HepG2 (cell line): ENCODE results near the gene DCDC2C. TPM values are rescaled to one million over a fixed set of nuclear protein-coding genes. Genes with fewer than 3 reads are reported as not detected.

Experiments
- BHLHE40 ChIP-seq: IDR thresholded peaks from 2 replicates; pipeline ENCODE4 v1.6.1; 2011; ENCODE audit warnings: low read length, improper control_type of control experiment
- FOSL2 ChIP-seq: sonication (generic); formaldehyde crosslinking; IDR thresholded peaks from 2 replicates; pipeline ENCODE4 v1.4.0; 2020; ENCODE audit warnings: missing genetic modification reagents
- HMG20B ChIP-seq: conservative IDR thresholded peaks from 2 replicates; pipeline ENCODE4 v1.6.1; 2016; ENCODE audit warnings: missing genetic modification reagents, missing compliant biosample characterization
- NR2F6 ChIP-seq, 2 experiments: IDR thresholded peaks; 2 replicates each; pipeline ENCODE4 v1.6.1; 2016; ENCODE audit warnings: antibody characterized with exemption in 1 of 2, mild to moderate bottlenecking in 1 of 2
- RARA ChIP-seq: IDR thresholded peaks from 2 replicates; pipeline ENCODE4 v1.6.1; 2016; ENCODE audit warnings: missing genetic modification reagents, missing compliant biosample characterization
- RXRA ChIP-seq: sonication (generic); formaldehyde crosslinking; IDR thresholded peaks from 2 replicates; pipeline ENCODE4 v1.5.1; 2020; ENCODE audit warnings: missing genetic modification reagents
- SIN3B ChIP-seq: fragments of 150-350 bp; IDR thresholded peaks from 2 replicates; pipeline ENCODE4 v1.6.1; 2014; ENCODE audit warnings: low read length
- ZBTB7A ChIP-seq: sonication (generic); formaldehyde crosslinking; IDR thresholded peaks from 2 replicates; pipeline ENCODE4 v1.8.0; 2022; ENCODE audit warnings: mild to moderate bottlenecking, missing genetic modification reagents
- polyA plus RNA-seq, 8 experiments: library from polyadenylated mRNA; depleted of rRNA in 3 of 8; stranded (reverse) in 7 of 8; unstranded in 1 of 8; fragments of >200 nt; fragmentation: Illumina TruSeq in 4 of 8; extraction: Trizol in 4 of 8; gene quantifications; 2 replicates each; pipeline versions ENCODE4 v1.2.1 to v1.2.3, GENCODE V29; 2011 to 2016; ENCODE audit warnings: low read depth in 4 of 8, missing spikeins in 1 of 8, mixed read lengths in 1 of 8; ENCODE audit not compliant: insufficient read depth in 1 of 8
- total RNA-seq, 5 experiments: library from RNA; depleted of rRNA; stranded (reverse); fragments of >200 nt; fragmentation: Illumina TruSeq; extraction: Trizol; gene quantifications; 2 replicates each; pipeline ENCODE4 v1.2.3, GENCODE V29; 2016; ENCODE audit warnings: low read depth in 1 of 5
- TF ChIP-seq, protein P1 (sequence below): IDR thresholded peaks from 2 replicates; pipeline ENCODE4 v1.4.0; 2020; ENCODE audit warnings: mild to moderate bottlenecking, missing genetic modification reagents
- TF ChIP-seq, protein P2 (sequence below): sonication (generic); formaldehyde crosslinking; IDR thresholded peaks from 2 replicates; pipeline ENCODE4 v1.5.0; 2020; ENCODE audit warnings: mild to moderate bottlenecking, missing genetic modification reagents
- TF ChIP-seq, protein P3 (sequence below): sonication (generic); formaldehyde crosslinking; IDR thresholded peaks from 2 replicates; pipeline ENCODE4 v1.4.0; 2020; ENCODE audit warnings: missing genetic modification reagents
- TF ChIP-seq, protein P4 (sequence below): sonication (generic); formaldehyde crosslinking; conservative IDR thresholded peaks from 2 replicates; pipeline ENCODE4 v1.4.0; 2020; ENCODE audit warnings: mild to moderate bottlenecking, missing genetic modification reagents, moderate library complexity

Gene DCDC2C
- total and polyA plus RNA-seq, 2 of the 13 experiments (the other 11 are each of a cell fraction or from before 2014, with no cell fraction given): not detected

DNA sequence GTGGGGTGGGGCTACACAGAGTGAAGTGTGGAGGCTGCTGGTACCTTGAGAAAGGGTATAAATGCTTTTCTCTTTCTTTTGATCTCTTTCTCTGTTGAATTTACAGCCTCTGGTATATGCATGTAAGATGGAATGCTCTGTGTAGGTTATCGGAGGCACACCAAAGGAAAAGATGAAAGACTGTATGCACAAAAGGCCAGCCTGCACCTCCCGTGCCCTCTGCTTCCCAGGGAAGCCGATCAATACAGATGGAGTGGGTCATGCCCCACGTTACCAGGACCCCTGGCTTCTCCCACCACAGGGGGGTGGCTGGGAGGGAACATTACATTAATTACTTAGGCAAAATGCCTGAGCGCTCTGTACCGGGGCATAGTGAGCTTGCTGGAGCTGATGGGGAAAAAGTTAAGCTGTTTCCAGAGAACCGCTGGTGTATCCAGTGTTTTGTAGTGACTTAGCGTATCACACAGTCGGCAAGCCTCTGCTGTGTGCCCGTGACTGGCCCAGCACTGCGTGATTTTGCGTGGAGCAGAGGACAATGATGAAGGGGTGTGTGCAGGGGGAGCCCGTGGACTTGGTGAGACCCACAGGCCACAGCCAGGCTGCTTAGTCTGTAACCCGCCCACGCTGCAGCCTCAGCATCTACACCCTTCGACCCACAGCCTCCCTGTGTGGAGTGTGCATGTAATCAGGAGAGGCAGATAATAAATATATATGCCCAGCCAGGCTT, 37.3 kb upstream of the DCDC2C start (continued):
- TF ChIP-seq, protein P1, sequence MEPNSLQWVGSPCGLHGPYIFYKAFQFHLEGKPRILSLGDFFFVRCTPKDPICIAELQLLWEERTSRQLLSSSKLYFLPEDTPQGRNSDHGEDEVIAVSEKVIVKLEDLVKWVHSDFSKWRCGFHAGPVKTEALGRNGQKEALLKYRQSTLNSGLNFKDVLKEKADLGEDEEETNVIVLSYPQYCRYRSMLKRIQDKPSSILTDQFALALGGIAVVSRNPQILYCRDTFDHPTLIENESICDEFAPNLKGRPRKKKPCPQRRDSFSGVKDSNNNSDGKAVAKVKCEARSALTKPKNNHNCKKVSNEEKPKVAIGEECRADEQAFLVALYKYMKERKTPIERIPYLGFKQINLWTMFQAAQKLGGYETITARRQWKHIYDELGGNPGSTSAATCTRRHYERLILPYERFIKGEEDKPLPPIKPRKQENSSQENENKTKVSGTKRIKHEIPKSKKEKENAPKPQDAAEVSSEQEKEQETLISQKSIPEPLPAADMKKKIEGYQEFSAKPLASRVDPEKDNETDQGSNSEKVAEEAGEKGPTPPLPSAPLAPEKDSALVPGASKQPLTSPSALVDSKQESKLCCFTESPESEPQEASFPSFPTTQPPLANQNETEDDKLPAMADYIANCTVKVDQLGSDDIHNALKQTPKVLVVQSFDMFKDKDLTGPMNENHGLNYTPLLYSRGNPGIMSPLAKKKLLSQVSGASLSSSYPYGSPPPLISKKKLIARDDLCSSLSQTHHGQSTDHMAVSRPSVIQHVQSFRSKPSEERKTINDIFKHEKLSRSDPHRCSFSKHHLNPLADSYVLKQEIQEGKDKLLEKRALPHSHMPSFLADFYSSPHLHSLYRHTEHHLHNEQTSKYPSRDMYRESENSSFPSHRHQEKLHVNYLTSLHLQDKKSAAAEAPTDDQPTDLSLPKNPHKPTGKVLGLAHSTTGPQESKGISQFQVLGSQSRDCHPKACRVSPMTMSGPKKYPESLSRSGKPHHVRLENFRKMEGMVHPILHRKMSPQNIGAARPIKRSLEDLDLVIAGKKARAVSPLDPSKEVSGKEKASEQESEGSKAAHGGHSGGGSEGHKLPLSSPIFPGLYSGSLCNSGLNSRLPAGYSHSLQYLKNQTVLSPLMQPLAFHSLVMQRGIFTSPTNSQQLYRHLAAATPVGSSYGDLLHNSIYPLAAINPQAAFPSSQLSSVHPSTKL (CRISPR knock-in tag): peak; percentile 42; the same call in 1 of the 2 replicates
- TF ChIP-seq FOSL2 (CRISPR knock-in tag): peak; percentile 53
- TF ChIP-seq, protein P2, sequence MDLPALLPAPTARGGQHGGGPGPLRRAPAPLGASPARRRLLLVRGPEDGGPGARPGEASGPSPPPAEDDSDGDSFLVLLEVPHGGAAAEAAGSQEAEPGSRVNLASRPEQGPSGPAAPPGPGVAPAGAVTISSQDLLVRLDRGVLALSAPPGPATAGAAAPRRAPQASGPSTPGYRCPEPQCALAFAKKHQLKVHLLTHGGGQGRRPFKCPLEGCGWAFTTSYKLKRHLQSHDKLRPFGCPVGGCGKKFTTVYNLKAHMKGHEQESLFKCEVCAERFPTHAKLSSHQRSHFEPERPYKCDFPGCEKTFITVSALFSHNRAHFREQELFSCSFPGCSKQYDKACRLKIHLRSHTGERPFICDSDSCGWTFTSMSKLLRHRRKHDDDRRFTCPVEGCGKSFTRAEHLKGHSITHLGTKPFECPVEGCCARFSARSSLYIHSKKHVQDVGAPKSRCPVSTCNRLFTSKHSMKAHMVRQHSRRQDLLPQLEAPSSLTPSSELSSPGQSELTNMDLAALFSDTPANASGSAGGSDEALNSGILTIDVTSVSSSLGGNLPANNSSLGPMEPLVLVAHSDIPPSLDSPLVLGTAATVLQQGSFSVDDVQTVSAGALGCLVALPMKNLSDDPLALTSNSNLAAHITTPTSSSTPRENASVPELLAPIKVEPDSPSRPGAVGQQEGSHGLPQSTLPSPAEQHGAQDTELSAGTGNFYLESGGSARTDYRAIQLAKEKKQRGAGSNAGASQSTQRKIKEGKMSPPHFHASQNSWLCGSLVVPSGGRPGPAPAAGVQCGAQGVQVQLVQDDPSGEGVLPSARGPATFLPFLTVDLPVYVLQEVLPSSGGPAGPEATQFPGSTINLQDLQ (CRISPR knock-in tag): 0 out of 2 replicates have a peak, but pooled peaks have one; percentile 31
- TF ChIP-seq, protein P3, sequence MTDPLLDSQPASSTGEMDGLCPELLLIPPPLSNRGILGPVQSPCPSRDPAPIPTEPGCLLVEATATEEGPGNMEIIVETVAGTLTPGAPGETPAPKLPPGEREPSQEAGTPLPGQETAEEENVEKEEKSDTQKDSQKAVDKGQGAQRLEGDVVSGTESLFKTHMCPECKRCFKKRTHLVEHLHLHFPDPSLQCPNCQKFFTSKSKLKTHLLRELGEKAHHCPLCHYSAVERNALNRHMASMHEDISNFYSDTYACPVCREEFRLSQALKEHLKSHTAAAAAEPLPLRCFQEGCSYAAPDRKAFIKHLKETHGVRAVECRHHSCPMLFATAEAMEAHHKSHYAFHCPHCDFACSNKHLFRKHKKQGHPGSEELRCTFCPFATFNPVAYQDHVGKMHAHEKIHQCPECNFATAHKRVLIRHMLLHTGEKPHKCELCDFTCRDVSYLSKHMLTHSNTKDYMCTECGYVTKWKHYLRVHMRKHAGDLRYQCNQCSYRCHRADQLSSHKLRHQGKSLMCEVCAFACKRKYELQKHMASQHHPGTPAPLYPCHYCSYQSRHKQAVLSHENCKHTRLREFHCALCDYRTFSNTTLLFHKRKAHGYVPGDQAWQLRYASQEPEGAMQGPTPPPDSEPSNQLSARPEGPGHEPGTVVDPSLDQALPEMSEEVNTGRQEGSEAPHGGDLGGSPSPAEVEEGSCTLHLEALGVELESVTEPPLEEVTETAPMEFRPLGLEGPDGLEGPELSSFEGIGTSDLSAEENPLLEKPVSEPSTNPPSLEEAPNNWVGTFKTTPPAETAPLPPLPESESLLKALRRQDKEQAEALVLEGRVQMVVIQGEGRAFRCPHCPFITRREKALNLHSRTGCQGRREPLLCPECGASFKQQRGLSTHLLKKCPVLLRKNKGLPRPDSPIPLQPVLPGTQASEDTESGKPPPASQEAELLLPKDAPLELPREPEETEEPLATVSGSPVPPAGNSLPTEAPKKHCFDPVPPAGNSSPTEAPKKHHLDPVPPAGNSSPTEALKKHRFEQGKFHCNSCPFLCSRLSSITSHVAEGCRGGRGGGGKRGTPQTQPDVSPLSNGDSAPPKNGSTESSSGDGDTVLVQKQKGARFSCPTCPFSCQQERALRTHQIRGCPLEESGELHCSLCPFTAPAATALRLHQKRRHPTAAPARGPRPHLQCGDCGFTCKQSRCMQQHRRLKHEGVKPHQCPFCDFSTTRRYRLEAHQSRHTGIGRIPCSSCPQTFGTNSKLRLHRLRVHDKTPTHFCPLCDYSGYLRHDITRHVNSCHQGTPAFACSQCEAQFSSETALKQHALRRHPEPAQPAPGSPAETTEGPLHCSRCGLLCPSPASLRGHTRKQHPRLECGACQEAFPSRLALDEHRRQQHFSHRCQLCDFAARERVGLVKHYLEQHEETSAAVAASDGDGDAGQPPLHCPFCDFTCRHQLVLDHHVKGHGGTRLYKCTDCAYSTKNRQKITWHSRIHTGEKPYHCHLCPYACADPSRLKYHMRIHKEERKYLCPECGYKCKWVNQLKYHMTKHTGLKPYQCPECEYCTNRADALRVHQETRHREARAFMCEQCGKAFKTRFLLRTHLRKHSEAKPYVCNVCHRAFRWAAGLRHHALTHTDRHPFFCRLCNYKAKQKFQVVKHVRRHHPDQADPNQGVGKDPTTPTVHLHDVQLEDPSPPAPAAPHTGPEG (CRISPR knock-in tag): no peak
- TF ChIP-seq, protein P4, sequence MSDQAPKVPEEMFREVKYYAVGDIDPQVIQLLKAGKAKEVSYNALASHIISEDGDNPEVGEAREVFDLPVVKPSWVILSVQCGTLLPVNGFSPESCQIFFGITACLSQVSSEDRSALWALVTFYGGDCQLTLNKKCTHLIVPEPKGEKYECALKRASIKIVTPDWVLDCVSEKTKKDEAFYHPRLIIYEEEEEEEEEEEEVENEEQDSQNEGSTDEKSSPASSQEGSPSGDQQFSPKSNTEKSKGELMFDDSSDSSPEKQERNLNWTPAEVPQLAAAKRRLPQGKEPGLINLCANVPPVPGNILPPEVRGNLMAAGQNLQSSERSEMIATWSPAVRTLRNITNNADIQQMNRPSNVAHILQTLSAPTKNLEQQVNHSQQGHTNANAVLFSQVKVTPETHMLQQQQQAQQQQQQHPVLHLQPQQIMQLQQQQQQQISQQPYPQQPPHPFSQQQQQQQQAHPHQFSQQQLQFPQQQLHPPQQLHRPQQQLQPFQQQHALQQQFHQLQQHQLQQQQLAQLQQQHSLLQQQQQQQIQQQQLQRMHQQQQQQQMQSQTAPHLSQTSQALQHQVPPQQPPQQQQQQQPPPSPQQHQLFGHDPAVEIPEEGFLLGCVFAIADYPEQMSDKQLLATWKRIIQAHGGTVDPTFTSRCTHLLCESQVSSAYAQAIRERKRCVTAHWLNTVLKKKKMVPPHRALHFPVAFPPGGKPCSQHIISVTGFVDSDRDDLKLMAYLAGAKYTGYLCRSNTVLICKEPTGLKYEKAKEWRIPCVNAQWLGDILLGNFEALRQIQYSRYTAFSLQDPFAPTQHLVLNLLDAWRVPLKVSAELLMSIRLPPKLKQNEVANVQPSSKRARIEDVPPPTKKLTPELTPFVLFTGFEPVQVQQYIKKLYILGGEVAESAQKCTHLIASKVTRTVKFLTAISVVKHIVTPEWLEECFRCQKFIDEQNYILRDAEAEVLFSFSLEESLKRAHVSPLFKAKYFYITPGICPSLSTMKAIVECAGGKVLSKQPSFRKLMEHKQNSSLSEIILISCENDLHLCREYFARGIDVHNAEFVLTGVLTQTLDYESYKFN: peak; percentile 54; the same call in 1 of the 2 replicates
- TF ChIP-seq RARA: peak; percentile 82
- no peak for TF ChIP-seq HMG20B
- TF ChIP-seq NR2F6 (IDR thresholded peaks at IDR 0.05): peak; percentile 57
- peak; percentile 37; the same call in 1 of the 2 replicates for TF ChIP-seq NR2F6 (CRISPR knock-in tag; IDR thresholded peaks at IDR 0.05)
- peak; percentile 27; the same call in 1 of the 2 replicates for TF ChIP-seq ZBTB7A (CRISPR knock-in tag)
- peak; percentile 78 for TF ChIP-seq BHLHE40
- peak; percentile 74; the same call in 1 of the 2 replicates for TF ChIP-seq RXRA (CRISPR knock-in tag)
- no peak for TF ChIP-seq SIN3B
